ENCODE data around the gene CFAP206.
A peak's percentile ranks its signal among the peaks of the same experiment; 100 is the strongest.

CFAP206 gene

GRCh38 chr6:87376643-87377042, 31.1 kb upstream of the CFAP206 start:
- TF ChIP-seq CTCF (IDR thresholded peaks at IDR 0.05; ENCODE audit: low read length, missing control alignments) = no peak
- DNase-seq (ENCODE audit: low read depth) = no peak
- no peak overlapping the region for H3K4me3 ChIP-seq (replicated peaks; ENCODE audit: low read depth, low read length)

- DNase-seq (ENCODE audit: low read depth) = no peak
- no peak overlapping the region for H3K4me3 ChIP-seq (replicated peaks; ENCODE audit: low read depth, low read length)
- no peak for TF ChIP-seq CTCF (IDR thresholded peaks at IDR 0.05; ENCODE audit: low read length, missing control alignments)
Observed at GRCh38 chr6:87378947-87379346, 28.8 kb upstream of the CFAP206 start.

- H3K4me3 ChIP-seq (replicated peaks; ENCODE audit: low read depth, low read length) = no peak overlapping the region
- TF ChIP-seq CTCF (IDR thresholded peaks at IDR 0.05; ENCODE audit: low read length, missing control alignments) = no peak
- DNase-seq (ENCODE audit: low read depth) = no peak
Observed at GRCh38 chr6:87382861-87383260, 24.9 kb upstream of the CFAP206 start.

GRCh38 chr6:87384038-87384437, 23.7 kb upstream of the CFAP206 start:
- H3K4me3 ChIP-seq (replicated peaks; ENCODE audit: low read depth, low read length) = no peak overlapping the region
- no peak for TF ChIP-seq CTCF (IDR thresholded peaks at IDR 0.05; ENCODE audit: low read length, missing control alignments)
- DNase-seq (ENCODE audit: low read depth) = no peak

- DNase-seq (ENCODE audit: low read depth) = no peak
- TF ChIP-seq CTCF (IDR thresholded peaks at IDR 0.05; ENCODE audit: low read length, missing control alignments) = no peak
- no peak overlapping the region for H3K4me3 ChIP-seq (replicated peaks; ENCODE audit: low read depth, low read length)
Observed at GRCh38 chr6:87384449-87384848, 23.3 kb upstream of the CFAP206 start.

- peak; percentile 48 for DNase-seq (ENCODE audit: low read depth)
- no peak overlapping the region for H3K4me3 ChIP-seq (replicated peaks; ENCODE audit: low read depth, low read length)
- TF ChIP-seq CTCF (IDR thresholded peaks at IDR 0.05; ENCODE audit: low read length, missing control alignments) = peak; percentile 62
Observed at GRCh38 chr6:87391334-87391733, 16.4 kb upstream of the CFAP206 start.

- DNase-seq (ENCODE audit: low read depth) = peak; percentile 80
- H3K4me3 ChIP-seq (replicated peaks; ENCODE audit: low read depth, low read length) = no peak overlapping the region
- peak; percentile 70 for TF ChIP-seq CTCF (IDR thresholded peaks at IDR 0.05; ENCODE audit: low read length, missing control alignments)
Observed at GRCh38 chr6:87393026-87393622, 14.6 kb upstream of the CFAP206 start.
